ENCODE data around the gene TSEN2. TPM values are rescaled to one million over a fixed set of nuclear protein-coding genes. Genes with fewer than 3 reads are reported as not detected.
"Not testable (repeated sequence)": the region's sequence is repeated elsewhere in the genome, so short reads cannot be mapped to it uniquely, and the experiment has no call there.

Gene TSEN2
- total and polyA plus RNA-seq, 12 donors: 11.1 to 27.6 (median 20.5) TPM

- H3K4me1 ChIP-seq (replicated peaks in 1 of 2): no peaks in the 10 kb centered on the region
- no peak overlapping the region for H3K4me3 ChIP-seq
- intact Hi-C loops (cut with DNase I): no loop called here
- no peak overlapping the region for H3K27ac ChIP-seq
- no peaks in the 10 kb centered on the region for H3K9me3 ChIP-seq (replicated peaks in 1 of 3)
- no peaks in the 10 kb centered on the region for H3K27me3 ChIP-seq
- no peak for TF ChIP-seq POLR2A (IDR thresholded peaks at IDR 0.05)
- TF ChIP-seq CTCF (IDR thresholded peaks at IDR 0.05): no peak
- H3K36me3 ChIP-seq (replicated peaks in 1 of 2): no peaks in the 10 kb centered on the region
- no peak for DNase-seq
- 65 to 77% (median 70%) methylated on average over 5 to 6 of the region's 6 CpGs for WGBS, 4 donors
Observed at GRCh38 chr3:12454076-12454815, 30.0 kb upstream of the TSEN2 start.

GRCh38 chr3:12454816-12455121 is 29.5 kb upstream of the TSEN2 start:
- no peak for DNase-seq
- H3K4me1 ChIP-seq (replicated peaks in 1 of 2): no peaks in the 10 kb centered on the region
- H3K27ac ChIP-seq: no peak overlapping the region
- no peaks in the 10 kb centered on the region for H3K9me3 ChIP-seq (replicated peaks in 1 of 3)
- H3K36me3 ChIP-seq (replicated peaks in 1 of 2): no peaks in the 10 kb centered on the region
- intact Hi-C loops (cut with DNase I): no loop called here
- no peaks in the 10 kb centered on the region for H3K27me3 ChIP-seq
- WGBS, 4 donors: 74 to 92% (median 81%) methylated on average over 2 of the region's 2 CpGs
- no peak overlapping the region for H3K4me3 ChIP-seq
- TF ChIP-seq POLR2A (IDR thresholded peaks at IDR 0.05): no peak
- no peak for TF ChIP-seq CTCF (IDR thresholded peaks at IDR 0.05)

- no peak overlapping the region for H3K27ac ChIP-seq
- DNase-seq: no peak
- intact Hi-C loops (cut with DNase I): no loop called here
- 92 to 94% (median 93%) methylated on average over 5 to 7 of the region's 7 CpGs for WGBS, 4 donors
- H3K27me3 ChIP-seq: no peaks in the 10 kb centered on the region
- no peaks in the 10 kb centered on the region for H3K9me3 ChIP-seq (replicated peaks in 1 of 3)
- TF ChIP-seq POLR2A (IDR thresholded peaks at IDR 0.05) (no peak), CTCF (IDR thresholded peaks at IDR 0.05) (no peak)
- H3K36me3 ChIP-seq (replicated peaks in 1 of 2): no peaks in the 10 kb centered on the region
- H3K4me1 ChIP-seq (replicated peaks in 1 of 2): no peaks in the 10 kb centered on the region
- no peak overlapping the region for H3K4me3 ChIP-seq
Observed at GRCh38 chr3:12455740-12456139, 28.5 kb upstream of the TSEN2 start.

GRCh38 chr3:12456441-12456840 is 27.8 kb upstream of the TSEN2 start:
- no peak for DNase-seq
- Histone ChIP-seq H3K4me1 (replicated peaks in 1 of 2) (no peaks in the 10 kb centered on the region), H3K9me3 (replicated peaks in 1 of 3) (no peaks in the 10 kb centered on the region), H3K36me3 (replicated peaks in 1 of 2) (no peaks in the 10 kb centered on the region), H3K27me3 (no peaks in the 10 kb centered on the region), H3K4me3 (no peak overlapping the region), H3K27ac (no peak overlapping the region)
- intact Hi-C loops (cut with DNase I): no loop called here
- WGBS, 4 donors: 78 to 88% (median 79%) methylated on average over 2 to 3 of the region's 3 CpGs; no CpG with 5 or more reads in 1 of the 4 donors
- TF ChIP-seq CTCF (IDR thresholded peaks at IDR 0.05) (no peak), POLR2A (IDR thresholded peaks at IDR 0.05) (no peak)

- H3K4me1 ChIP-seq (replicated peaks in 1 of 2); DNase-seq; H3K36me3 ChIP-seq (replicated peaks in 1 of 2); H3K4me3 ChIP-seq; H3K27ac ChIP-seq; intact Hi-C loops (cut with DNase I); H3K9me3 ChIP-seq (replicated peaks in 1 of 3); H3K27me3 ChIP-seq: not testable (repeated sequence)
- 67 to 87% (median 77%) methylated on average over 4 of the region's 4 CpGs for WGBS, 4 donors
Observed at GRCh38 chr3:12457380-12457779, 26.9 kb upstream of the TSEN2 start.
